HG03139 (cell line): ENCODE data around the gene GPR55.
A peak's percentile ranks its signal among the peaks of the same experiment; 100 is the strongest.

Experiments used
- ATAC-seq: cut with Tn5 transposase; IDR thresholded peaks from one replicate; pipeline ENCODE4 v1.9.1; 2021; ENCODE audit not compliant: unreplicated experiment

GPR55 gene

DNA sequence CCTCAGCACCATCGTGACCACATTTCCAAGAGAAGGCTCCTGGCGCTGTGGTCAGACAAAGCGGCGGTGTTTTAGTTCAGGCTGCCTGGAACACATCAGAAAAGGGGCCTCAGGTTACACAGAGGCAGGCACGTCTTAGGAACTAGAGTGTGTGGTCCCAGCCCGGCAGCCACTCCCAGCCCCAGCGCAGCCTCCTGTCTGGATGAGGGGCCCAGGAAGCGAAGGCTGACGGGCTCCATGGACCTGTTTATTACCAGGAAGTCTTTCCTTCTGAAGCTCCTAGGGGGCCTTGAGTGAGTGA, 10.0 kb upstream of the GPR55 start:
- ATAC-seq = no peak

DNA sequence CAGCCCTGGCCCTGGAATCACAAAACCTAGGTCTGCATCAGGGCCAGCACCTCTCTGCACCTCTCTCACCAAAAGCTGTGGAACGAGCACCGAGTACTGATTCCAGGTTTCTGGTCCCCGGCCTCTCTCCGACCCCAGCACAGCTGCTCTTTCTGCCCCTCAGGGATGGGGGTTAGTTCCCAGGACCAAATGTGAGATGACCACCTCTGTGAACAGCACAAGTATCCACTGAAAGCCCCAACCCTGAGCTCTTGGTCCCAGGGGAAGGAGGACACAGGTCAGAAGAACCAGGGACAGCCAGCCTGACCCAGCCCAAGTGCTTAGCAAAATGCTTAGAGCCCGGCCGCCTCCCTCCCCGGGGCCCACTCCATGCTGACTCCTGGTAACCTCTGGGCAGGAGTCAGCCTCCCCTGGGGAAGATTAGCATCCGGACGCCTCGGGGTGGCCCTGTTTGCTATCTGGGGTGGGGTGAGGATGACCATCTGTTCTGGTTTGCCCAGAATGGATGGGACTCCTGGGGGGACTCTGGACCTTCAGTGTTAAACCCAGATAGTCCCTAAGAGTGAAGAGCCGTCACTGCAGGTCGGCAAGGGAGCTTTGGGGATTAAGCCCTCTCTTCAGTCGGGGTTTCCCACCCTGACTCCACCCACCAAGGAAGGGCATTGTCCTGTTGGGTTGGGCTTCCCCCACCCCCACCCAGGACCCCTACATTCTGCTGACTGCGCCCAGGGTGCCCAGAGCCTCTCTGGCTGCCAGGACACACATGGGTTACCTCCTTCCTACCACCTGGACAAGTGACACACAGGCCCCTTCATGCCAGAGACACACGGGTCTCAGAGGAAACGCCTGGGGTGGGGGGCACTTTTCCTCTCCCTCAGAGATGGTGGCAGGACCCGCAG, 9.4 kb upstream of the GPR55 start:
- ATAC-seq = no peak

DNA sequence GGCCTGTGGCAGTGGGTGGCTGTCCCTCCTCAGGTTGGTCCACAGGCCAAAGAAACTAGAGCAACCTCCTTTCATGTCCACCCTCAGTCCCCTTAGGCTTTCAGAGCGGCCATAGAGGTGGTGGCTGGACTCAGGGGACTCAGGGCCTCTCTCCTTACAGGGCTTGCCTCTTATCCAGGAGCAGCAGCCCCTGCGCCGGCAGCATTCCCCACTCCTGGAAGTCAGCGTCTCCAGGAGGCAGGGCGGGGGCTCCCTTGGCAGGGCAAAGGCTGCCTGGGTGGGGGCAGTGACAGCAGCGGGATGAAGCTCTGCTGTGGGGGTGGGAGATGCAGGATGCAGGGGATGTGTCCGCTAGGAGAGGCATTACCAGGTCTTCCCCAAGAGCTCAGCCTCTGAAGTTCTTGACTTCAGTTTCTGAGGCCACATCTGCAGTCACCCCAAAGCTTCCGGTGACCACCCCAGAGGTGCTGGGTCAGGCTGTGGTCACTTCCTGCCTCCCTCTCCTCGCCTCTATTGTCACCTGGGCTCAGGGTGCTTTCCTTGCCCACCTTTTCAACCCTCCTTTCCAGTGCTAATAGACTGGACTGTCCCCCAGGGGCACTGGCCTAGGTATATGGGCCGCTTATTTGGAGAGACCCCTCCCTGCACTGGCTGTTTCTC, 8.6 kb upstream of the GPR55 start:
- no peak for ATAC-seq

DNA sequence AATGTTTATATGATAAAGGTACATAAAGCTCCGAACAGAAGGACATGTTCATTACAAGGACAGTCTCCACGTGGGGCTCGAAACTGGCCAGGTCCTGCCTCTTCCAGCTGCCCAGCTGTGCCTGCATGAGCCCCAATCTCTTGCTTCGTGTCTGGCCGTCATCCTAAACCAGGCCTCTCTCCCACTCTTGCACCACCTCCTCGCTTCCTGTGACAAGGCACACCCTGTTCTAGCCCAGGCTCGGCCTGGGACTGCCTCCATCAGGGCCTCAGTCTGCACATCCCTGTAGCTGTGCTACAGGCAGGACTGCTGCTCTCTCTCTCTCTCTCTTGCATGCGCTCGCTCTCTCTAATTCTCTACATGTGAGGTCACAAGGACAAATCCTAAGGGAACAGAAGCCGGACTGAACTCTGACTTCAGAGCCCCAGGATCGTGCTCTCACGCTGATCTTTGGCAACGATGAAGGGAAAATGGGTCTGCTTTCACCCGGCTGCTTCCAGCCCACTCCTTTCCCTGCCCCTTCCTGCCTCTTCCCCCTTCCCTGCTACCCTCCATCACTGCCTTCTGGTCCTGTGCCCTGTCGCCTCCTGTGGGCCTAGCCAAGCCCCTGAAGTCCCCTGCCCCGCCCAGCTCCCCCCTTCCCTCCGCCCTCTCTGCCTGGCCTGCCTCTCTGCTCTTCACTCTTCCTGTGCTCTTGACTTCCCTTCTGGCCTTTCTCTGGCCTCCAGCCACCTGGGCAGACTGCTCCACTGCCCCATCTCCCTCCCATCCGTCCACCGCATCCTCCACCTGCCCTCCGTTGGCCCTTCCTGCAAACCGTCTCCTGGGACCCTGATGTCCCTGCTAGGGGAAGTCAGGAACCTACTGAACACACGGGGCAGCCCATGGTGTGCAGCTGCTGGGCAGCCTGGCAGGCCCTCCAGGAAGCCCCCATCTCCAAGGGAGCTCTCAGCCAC, 7.8 kb upstream of the GPR55 start:
- ATAC-seq = no peak

DNA sequence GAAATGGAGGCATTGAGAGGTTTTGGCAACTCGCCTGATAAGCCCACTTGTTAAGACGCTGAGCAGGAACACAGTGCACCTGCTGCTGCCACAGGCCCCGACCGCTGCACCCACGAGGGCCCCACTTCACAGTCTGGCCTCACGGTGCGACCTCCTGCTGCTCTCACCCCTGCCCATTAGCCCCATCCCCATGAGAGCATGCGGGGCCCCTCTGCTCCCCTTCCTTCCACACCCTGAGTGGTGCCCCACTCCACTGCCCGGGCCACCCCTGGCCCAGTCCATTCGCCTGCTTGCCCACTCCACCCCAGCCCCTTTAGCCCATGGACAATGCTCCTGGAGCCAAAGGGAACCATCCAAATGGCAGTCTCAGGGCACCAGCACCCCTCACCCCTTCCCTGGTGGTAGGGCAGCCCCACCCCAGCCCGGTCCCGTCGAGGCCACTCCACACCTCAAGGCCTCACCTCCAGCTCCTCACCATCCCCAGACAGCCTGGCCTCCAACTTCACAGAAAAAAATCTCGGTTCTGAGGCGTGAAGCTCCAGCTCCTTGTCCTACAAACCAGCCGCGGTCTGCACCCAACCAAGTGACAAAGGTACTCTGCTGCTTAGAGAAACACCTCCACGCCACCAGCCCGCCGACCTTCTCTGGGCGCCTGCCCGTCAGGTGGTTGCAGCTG, 6.7 kb upstream of the GPR55 start:
- no peak for ATAC-seq

DNA sequence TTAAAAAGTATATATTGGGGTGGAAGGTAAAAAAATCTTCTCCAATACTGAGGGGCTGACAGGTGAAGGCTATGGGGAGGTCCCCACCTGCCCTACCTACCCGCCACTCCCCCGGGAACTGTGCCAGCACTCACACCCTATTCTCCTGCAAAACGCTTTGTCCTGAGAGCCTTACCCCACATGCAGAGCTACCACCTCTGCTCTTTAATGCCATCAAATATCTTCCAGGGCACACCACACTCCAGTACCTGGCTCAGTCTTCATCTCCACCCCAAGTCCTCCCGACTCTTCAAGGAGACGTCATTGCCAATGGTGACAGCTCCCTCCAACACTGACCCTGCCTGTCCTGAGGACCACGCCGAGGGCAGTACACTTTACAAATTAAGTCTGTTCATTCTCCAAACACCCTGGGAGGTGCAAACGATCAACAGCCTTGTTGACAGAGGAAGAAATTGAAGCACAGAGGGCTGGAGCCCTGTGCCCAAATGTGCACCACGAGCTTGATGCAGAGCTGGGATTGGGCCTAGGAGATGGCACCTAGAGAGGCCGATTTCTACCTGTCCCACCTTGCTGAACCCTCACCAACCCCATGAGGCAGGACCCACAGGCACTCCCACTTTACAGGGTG, 6.0 kb upstream of the GPR55 start:
- ATAC-seq = no peak

DNA sequence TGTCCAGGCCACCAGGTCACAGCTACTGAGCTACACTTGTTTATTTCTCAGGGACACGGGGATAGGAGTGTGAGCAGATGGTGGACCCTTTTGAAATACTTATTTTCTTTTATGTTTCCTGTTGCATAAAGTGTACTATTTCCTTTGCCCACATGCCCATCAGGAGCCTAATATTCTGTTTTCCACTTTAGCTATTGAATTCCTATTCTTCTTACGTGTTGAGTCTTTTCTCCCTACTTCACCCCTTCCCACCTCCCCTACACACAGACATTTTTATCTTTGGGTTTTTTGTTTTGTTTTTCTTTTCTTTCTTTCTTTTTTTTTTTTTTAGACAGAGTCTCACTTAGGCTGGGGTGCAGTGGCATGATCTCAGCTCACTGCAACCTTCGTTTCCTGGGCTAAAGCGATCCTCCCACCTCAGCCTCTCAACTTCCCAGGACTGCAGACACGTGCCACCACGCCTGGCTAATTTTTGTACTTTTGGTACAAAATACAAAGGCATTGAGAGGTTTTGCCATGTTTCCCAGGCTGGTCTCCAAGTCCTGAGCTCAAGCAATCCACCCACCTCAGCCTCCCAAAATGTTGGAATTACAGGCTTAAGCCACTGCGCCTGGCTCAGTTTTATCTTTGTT, 5.2 kb upstream of the GPR55 start:
- ATAC-seq = no peak

DNA sequence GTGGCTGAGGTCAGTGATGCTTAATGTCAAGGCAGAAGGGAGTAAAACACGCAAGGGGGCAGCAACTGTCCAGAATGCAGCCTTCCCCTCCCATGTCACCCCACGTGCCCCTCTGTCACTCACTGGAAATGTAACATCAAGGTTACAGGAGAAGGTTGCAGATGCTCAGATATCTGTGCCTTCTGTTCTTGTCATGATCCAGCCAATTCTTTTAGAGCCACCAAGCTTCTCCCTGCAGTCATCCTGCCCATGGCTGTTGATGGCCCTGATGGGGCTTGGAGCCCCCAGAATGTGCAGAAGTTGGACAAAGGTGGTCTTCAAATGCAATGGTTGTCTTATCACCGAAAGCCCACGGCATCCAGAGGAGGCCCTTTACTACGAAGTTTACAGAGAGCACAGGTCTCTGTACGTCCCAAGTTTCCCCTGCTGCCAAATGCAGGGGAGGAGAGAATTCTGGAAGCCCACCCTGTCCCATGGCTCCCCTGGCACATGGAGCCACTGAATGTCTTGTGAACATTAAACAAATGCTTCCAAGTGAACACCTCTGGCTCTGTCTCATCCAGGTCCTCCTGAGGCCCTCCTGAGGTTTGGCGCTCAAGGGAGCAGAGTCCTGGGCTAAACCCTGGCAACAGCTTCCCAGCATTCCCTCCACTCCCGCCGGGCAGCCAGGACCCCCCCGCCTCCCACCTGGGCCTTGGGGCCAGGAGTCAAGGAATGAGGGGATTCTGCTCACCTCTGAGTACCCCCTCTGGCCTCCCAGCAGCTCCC, 4.5 kb upstream of the GPR55 start:
- ATAC-seq = no peak

DNA sequence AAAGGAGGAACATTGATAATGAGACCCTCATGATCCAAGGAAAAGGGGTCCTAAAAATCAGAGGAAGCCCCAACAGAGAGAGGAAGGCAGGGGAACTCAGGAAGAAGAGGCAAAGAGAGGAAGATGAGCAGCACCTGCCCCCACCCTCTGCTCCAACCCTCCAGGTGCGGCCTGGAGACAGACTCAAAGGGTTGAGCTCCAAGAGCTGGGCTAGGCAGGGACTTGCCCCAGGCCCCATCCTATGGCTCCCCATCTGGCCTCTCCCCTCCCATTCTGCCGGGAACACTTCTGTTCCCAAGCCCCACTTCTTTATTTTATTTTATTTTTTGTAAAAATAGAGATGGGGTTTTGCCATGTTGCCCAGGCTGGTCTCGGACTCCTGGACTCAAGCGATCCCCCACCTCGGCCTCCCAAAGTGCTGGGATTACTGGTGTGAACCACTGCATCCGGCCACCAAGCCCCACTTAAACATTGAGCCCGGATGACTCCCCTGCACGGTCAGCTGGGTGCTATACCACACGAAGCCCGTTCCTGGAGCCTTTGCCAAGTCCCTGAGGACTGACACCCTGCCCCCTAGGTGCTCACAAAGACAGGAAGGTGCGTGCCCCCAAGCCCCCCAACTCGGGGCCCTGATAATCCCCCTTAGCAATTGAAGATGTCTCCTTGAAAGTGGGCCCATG, 3.8 kb upstream of the GPR55 start:
- ATAC-seq = no peak

DNA sequence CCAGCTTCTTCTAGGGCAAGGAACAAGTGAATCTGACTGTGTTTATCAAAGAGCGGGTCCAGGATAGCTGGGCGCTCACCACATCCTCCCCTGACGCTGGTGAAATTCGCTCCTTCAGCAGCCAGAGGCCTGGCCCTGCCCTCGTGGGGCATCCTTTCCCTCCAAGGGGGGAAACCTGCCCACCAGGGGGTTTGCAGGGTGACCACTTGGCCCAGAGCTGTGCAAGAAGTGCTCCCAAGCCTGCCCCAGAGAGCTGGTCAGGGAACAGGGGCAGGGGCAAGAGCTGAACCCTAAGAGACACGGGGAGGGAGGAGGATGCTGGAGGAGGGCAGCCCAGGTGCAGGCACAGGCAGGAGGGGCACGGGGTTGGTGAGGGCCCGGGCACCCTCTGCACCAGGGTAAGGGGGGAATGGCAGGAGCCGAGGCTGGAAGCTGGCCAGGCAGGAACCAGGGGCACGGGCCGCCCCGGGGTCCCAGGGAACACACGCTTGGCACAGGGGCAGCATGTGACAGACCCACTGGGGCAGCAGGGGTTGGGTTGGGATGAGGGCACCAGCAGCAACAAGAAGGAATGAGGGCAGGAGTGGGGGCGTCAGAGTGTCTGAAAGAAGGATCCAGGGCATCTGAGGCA, 2.8 kb upstream of the GPR55 start:
- no peak for ATAC-seq

DNA sequence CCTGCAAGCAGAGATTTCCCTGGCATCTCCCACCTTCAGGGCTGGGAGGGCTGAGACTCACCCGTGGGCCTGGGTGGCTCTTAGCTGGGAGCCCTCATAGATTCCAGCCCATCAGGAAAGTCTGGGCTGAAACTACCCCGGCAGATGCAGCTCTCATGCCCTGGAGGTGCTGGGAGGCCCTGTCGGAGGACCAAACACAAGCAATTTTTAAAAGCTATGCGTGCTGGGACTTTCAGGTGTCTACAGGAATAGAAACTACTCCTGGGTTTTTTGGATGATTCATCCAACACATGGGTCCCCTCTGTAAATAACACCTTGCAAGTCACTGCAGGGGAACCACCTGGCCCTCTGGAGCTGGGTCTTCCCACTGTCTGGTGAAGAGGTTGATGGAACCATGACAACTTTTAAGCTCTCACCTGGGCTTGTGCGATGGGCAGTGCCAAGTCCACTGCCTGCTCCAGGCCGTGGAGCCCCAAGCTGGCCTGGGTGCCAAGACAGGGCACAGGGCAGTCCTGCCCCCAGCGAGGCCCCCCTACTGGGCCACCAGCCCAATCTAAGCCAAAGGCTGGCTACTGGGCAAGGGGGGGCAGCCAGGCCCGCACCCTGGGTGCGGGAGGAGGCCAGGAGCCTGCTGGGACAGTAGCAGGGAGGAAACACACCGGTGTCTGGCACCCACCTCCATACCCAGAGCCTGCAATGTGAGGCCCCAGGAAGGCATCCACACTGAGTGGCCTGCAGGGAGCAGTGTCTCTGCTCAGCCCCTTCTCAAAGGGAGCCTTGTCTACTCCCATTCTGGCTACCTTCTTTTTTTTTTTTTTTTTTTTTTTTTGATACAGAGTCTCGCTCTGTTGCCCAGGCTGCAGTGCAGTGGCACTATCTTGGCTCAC, 1.1 kb upstream of the GPR55 start:
- ATAC-seq = peak; percentile 29

DNA sequence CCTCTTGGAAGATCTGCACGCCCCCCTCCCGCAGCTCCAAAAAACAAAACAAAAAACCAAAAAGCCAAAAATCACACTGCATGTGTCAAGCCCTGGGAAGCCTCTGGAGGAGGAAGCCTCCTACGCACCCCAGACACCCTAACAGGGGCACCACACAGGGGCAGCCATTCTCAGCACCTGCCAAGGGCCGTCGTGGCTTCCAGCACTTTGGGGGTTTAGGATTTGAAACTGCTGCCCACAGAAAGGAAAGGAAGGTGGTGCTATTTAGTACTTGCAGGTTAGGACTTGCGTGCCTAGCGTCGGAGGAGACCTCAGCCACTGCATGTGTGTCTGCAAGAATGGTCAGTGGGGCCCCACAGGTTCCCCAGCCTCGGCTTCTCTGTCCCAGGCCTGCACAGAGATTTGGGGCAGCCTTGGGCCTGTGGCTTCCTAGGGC, 419 bp upstream of the GPR55 start:
- ATAC-seq = peak; percentile 13

DNA sequence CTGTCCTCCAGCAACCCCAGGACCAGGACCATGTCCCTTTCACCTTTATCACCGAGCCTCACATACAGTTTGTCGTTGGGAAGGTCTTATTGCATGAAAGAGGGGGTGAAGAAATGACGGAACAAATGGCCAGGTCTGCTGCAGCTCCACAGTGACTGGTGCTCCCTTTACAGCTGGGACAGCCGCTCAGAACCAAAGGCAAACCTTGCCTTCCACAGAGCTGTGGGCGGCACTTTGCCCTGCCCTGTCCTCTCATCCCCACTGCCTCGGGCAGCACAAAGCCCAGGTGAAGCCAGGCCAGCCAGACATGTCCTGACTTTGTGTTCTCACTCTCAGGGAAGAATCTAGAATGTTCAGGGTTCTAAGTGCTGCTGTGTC, 961 bp downstream of the GPR55 start:
- no peak for ATAC-seq

DNA sequence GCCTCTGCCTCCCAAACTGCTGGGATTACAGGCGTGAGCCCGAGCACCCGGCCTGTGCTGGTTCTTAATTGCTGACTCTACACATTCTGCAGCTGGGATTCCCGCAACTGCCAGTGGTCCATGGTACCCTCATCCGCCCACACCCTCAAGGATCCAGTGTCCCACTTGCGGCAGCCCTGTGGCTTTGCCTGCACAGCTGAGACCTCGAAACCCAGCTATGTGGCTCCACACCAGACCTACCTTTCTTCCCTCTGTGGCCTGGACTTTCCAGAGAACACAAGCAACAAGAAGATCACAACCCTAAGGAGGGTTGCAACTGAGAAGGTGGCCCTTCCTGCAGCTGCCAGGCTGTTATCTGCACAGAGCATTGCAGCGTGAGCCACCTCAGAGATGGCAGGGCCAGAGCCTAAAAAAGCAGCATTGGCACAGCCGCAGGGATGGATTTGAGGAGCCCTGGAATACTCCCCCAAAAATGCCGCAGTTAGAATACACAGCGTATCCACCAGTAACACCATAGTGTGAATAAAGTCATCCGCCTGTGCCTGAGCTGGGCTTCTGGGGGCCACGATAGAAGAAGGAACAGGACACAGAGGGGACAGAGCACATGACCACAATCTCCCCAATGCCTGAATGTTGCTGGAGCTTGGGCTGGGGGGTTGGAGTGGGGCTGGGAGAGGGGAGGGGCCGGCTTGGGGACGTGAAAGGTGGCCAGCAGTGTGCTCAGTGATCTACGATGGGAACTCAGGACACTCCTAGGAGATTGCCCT, 1.9 kb downstream of the GPR55 start:
- ATAC-seq = no peak

DNA sequence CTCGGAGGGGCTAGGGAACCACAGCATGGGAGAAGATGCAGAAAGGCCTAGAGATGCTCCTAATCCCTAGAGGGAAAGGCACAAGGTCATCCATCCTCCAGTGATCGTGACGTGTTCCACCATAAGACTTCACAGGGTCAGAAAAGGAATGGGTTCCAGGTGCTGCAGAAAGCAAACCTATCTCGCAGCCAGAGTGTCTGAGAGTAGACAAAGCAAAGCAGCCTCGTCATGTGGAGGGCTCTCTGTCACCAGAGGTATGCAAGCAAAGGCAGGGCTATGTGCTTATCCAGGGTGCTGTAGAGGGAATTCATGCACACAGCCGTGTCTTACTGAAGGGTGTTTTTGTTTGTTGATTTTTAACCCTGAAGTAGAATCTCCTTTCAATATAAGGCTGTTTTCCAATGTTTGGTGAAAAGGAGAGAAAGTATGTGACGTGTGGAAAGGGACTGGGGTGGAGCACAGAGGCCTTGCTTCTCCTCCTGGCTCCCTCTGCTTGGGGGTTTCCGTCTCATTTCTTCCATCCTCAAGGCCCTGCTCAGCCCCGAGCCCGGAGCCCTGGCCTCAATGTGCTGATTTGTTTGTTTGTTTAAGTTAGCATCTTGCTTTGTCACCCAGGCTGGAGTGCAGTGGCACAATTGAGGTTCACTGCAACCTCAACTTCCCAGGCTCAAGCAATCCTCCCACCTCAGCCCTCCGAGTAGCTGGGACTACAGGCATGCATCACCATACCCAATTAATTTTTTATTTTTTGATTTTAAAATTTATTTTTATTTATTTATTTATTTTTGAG, 3.0 kb downstream of the GPR55 start:
- ATAC-seq = no peak

DNA sequence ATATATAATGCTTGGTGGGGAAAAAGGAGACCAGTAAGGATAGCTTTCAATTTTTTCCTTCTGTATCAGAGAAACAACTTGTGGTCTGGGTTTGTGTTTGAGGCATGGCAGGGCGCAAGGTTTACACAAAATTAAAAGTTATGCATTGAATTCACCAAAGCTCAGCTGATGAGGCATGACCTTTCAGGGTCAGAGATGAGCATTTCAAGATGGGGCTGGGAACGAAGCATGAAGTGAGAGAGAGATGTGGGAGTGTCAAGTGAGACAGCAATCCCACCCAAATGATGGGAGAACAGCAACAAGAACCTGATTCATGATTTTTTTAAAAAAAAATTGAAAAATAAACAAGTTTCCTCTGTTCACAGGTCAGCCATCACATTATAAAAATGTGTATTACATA, 4.9 kb downstream of the GPR55 start:
- ATAC-seq = no peak
